Nephron (organoid): Measurements from ENCODE around the gene ZNF362.

ENCODE experiments used
- H3K27ac Mint-ChIP-seq, 3 experiments: 2 replicates each; pipeline ENCODE4 v1.8.0; 2020; ENCODE audit warnings: mixed read lengths in 3 of 3, mild to moderate bottlenecking in 2 of 3, moderate library complexity in 1 of 3
- H3K27me3 Mint-ChIP-seq: 2 replicates; pipeline ENCODE4 v1.8.0; 2021; ENCODE audit warnings: low read depth, mild to moderate bottlenecking, moderate library complexity, mixed read lengths
- H3K36me3 Mint-ChIP-seq: 2 replicates; pipeline ENCODE4 v1.8.0; 2020; ENCODE audit warnings: low read depth, mixed read lengths
- H3K4me1 Mint-ChIP-seq: 2 replicates; pipeline ENCODE4 v1.8.0; 2020; ENCODE audit warnings: mixed read lengths
- H3K4me3 Mint-ChIP-seq, 3 experiments: 2 replicates each; pipeline ENCODE4 v1.8.0; 2020; ENCODE audit warnings: mild to moderate bottlenecking in 3 of 3, mixed read lengths in 3 of 3, moderate library complexity in 2 of 3
- H3K9me3 Mint-ChIP-seq: 2 replicates; pipeline ENCODE4 v1.8.0; 2020; ENCODE audit warnings: mixed read lengths
- CTCF ChIP-seq, 3 experiments: fragments of 200-600 bp; sonication (generic); IDR thresholded peaks; one replicate each; pipeline ENCODE4 v1.5.0; 2021; ENCODE audit warnings: antibody characterized with exemption in 3 of 3; ENCODE audit not compliant: unreplicated experiment in 3 of 3

Gene ZNF362

GRCh38 chr1:33276573-33277298 is 20.4 kb downstream of the ZNF362 start:
- H3K27ac Mint-ChIP-seq, result no peak overlapping the region
- H3K36me3 Mint-ChIP-seq, result peaks cover 52% of the 10 kb centered on the region
- H3K4me1 Mint-ChIP-seq, result peaks cover 13% of the 10 kb centered on the region
- H3K9me3 Mint-ChIP-seq, result no peaks in the 10 kb centered on the region
- TF ChIP-seq CTCF (IDR thresholded peaks at IDR 0.05; ENCODE audit: unreplicated experiment in 3 of 3), result no peak
- H3K27me3 Mint-ChIP-seq, result no peaks in the 10 kb centered on the region
- H3K4me3 Mint-ChIP-seq, result no peak overlapping the region

GRCh38 chr1:33277488-33278084 is 21.3 kb downstream of the ZNF362 start:
- TF ChIP-seq CTCF (IDR thresholded peaks at IDR 0.05; ENCODE audit: unreplicated experiment in 3 of 3), result no peak
- Mint-ChIP-seq H3K4me1 (peaks cover 7% of the 10 kb centered on the region), H3K27me3 (no peaks in the 10 kb centered on the region), H3K9me3 (no peaks in the 10 kb centered on the region), H3K36me3 (peaks cover 60% of the 10 kb centered on the region), H3K4me3 (no peak overlapping the region), H3K27ac (no peak overlapping the region)

GRCh38 chr1:33280091-33280661 is 23.9 kb downstream of the ZNF362 start:
- H3K36me3 Mint-ChIP-seq, result peaks cover 66% of the 10 kb centered on the region

GRCh38 chr1:33281554-33282303 is 25.4 kb downstream of the ZNF362 start:
- Mint-ChIP-seq H3K36me3 (peaks cover 72% of the 10 kb centered on the region), H3K4me3 (no peak overlapping the region), H3K9me3 (no peaks in the 10 kb centered on the region), H3K27me3 (no peaks in the 10 kb centered on the region), H3K27ac (no peak overlapping the region), H3K4me1 (no peaks in the 10 kb centered on the region)
- TF ChIP-seq CTCF (IDR thresholded peaks at IDR 0.05; ENCODE audit: unreplicated experiment in 3 of 3), result no peak

More at GRCh38 chr1:33280091-33280661, 23.9 kb downstream of the ZNF362 start:
- no peak for TF ChIP-seq CTCF (IDR thresholded peaks at IDR 0.05; ENCODE audit: unreplicated experiment in 3 of 3)
- no peaks in the 10 kb centered on the region for H3K9me3 Mint-ChIP-seq
- no peaks in the 10 kb centered on the region for H3K4me1 Mint-ChIP-seq
- H3K4me3 Mint-ChIP-seq, result no peak overlapping the region
- no peak overlapping the region for H3K27ac Mint-ChIP-seq
- no peaks in the 10 kb centered on the region for H3K27me3 Mint-ChIP-seq

- H3K27me3 Mint-ChIP-seq, result no peaks in the 10 kb centered on the region
- TF ChIP-seq CTCF (IDR thresholded peaks at IDR 0.05; ENCODE audit: unreplicated experiment in 3 of 3), result no peak
These were observed 26.5 kb downstream of the ZNF362 start for GRCh38 chr1:33282791-33283190.

More at GRCh38 chr1:33282791-33283190, 26.5 kb downstream of the ZNF362 start:
- H3K36me3 Mint-ChIP-seq, result peaks cover 75% of the 10 kb centered on the region
- H3K4me3 Mint-ChIP-seq, result no peak overlapping the region
- H3K4me1 Mint-ChIP-seq, result no peaks in the 10 kb centered on the region
- H3K9me3 Mint-ChIP-seq, result no peaks in the 10 kb centered on the region
- H3K27ac Mint-ChIP-seq, result no peak overlapping the region
